ENCODE data around the gene TNRC6B. TPM values are rescaled to one million over a fixed set of nuclear protein-coding genes. Genes with fewer than 3 reads are reported as not detected.
A peak's percentile ranks its signal among the peaks of the same experiment; 100 is the strongest.

TNRC6B gene
- total and polyA plus RNA-seq, 8 donors, result 13.7 to 40.7 (median 15.7) TPM

DNA sequence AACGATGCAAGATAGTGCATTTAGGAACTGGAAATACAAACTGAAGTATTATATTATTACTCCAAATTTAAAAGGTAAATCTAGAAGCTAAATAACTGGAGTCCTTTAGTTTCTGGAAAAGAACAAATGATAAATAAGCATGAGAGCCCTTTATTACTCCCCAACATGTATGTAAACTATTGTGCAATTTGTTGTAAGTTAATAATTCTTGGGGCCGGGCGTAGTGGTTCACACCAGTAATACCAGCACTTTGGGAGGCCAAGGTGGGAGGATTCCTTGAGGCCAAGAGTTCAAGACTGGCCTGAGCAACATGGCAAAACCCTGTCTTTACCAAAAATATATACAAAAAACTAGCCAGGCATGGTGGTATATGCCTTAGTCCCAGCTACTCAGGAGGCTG, 203.7 kb downstream of the TNRC6B start:
- TF ChIP-seq, protein P1, sequence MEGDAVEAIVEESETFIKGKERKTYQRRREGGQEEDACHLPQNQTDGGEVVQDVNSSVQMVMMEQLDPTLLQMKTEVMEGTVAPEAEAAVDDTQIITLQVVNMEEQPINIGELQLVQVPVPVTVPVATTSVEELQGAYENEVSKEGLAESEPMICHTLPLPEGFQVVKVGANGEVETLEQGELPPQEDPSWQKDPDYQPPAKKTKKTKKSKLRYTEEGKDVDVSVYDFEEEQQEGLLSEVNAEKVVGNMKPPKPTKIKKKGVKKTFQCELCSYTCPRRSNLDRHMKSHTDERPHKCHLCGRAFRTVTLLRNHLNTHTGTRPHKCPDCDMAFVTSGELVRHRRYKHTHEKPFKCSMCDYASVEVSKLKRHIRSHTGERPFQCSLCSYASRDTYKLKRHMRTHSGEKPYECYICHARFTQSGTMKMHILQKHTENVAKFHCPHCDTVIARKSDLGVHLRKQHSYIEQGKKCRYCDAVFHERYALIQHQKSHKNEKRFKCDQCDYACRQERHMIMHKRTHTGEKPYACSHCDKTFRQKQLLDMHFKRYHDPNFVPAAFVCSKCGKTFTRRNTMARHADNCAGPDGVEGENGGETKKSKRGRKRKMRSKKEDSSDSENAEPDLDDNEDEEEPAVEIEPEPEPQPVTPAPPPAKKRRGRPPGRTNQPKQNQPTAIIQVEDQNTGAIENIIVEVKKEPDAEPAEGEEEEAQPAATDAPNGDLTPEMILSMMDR (IDR thresholded peaks at IDR 0.05), result no peak

DNA sequence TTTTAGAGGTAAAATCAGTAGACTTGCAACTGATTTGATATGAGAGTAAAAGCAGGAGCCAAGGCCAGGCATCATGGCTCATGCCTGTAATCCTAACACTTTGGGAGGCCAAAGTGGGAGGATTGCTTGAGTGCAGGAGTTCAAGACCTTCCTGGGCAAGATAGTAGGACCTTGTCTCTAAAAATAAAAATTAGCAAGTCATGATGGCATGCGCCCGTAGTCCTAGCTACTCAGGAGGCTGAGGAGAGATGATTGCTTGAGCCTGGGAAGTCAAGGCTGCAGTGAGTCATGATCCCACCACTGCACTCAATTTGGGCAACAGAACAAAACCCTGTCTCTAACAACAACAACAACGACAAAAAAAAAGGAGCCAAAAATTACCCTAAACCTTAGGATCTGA, 206.2 kb downstream of the TNRC6B start:
- Histone ChIP-seq H3K36me3 (no peaks in the 10 kb centered on the region), H3K4me1 (peaks cover 0 to 42% of the 10 kb centered on the region in 2 donors), H3K9me3 (no peaks in the 10 kb centered on the region), H3K4me3 (no peak overlapping the region), H3K27me3 (no peaks in the 10 kb centered on the region), H3K27ac (no peak overlapping the region)
- DNase-seq (no peak), ATAC-seq (no peak)
- intact Hi-C loops (cut with DNase I), result no loop called here
- TF ChIP-seq, protein P1 (IDR thresholded peaks at IDR 0.05), result no peak

More for the DNA sequence above, 203.7 kb downstream of the TNRC6B start:
- intact Hi-C loops (cut with DNase I), result no loop called here
- H3K4me3 ChIP-seq, result no peak overlapping the region
- DNase-seq, result no peak
- no peaks in the 10 kb centered on the region for H3K36me3 ChIP-seq
- H3K27ac ChIP-seq, result no peak overlapping the region
- H3K27me3 ChIP-seq, result no peaks in the 10 kb centered on the region
- peaks cover 0 to 37% of the 10 kb centered on the region in 2 donors for H3K4me1 ChIP-seq
- no peaks in the 10 kb centered on the region for H3K9me3 ChIP-seq
- ATAC-seq, result no peak

DNA sequence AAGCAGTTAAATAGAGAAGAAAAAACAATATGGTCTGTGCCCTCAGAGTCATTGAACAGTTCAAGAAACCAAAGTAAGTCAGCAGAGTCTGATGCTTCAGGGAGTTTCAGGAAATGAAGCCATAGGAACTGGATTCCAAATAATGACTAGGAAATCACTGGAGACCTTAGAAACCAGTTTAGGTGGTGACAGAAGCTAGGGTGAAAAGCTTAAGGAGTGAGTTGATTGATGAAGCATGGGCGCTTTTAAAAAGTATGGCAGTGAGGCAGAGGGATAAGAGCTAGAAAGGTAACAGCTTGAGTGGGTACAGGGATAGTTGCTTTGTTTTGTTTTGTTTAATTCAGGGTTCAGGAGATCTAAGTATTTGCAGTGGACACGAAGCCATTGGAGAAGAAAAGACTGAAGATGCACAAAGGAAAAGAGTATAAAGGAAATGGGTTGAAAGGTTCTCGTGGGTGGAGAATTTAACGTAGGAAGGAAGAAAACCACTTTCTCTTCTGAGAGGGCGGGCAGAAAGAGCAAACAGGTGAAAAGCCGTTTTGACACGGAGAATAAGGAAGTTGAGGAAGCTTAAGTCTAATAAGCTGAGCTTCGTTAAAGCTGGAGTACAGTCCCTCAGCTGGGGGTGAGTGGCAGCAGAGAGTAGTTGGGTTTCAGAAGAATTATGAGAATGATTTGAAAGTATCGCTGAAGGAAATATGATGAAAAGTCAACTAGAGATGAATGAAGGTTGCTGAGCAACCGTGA, 207.5 kb downstream of the TNRC6B start:
- H3K27ac ChIP-seq, result peak overlapping the region; percentile 3 to 65
- ATAC-seq, result peak; percentile 57
- H3K27me3 ChIP-seq, result no peaks in the 10 kb centered on the region
- no peaks in the 10 kb centered on the region for H3K36me3 ChIP-seq
- TF ChIP-seq, protein P1 (IDR thresholded peaks at IDR 0.05), result no peak
- H3K4me3 ChIP-seq, result no peak overlapping the region
- no peaks in the 10 kb centered on the region for H3K9me3 ChIP-seq
- intact Hi-C loops (cut with DNase I), result no loop called here
- peaks cover 0 to 43% of the 10 kb centered on the region in 2 donors for H3K4me1 ChIP-seq
- DNase-seq, result no peak

Other genes with a start within 250 kb of the TNRC6B start
- gene TMA7B, start 217.5 kb upstream of the TNRC6B start, total RNA-seq, result under 1 TPM; 0.17 to 0.42 TPM
- under 1 TPM; 0.17 to 0.37 (median 0.24) TPM for gene TMA7B, start 217.5 kb upstream of the TNRC6B start, polyA plus RNA-seq (ENCODE audit: insufficient read length in 6 of 6)
- gene FAM83F, start 183.0 kb upstream of the TNRC6B start, total RNA-seq, result under 1 TPM; 0.64 to 0.73 TPM
- gene FAM83F, start 183.0 kb upstream of the TNRC6B start, polyA plus RNA-seq (ENCODE audit: insufficient read length in 6 of 6), result under 1 TPM; 0.15 to 0.40 (median 0.23) TPM
- gene ADSL, start 168.6 kb downstream of the TNRC6B start, total RNA-seq, result 10 to 100 TPM; 40.4 to 53.1 TPM
- gene ADSL, start 168.6 kb downstream of the TNRC6B start, polyA plus RNA-seq (ENCODE audit: insufficient read length in 6 of 6), result 100 to 1,000 TPM in 4 of 6 donors, 10 to 100 TPM in 2; 89.5 to 110 (median 104) TPM
- 10 to 100 TPM; 66.9 to 76.7 TPM for gene SGSM3, start 192.7 kb downstream of the TNRC6B start, total RNA-seq
- gene SGSM3, start 192.7 kb downstream of the TNRC6B start, polyA plus RNA-seq (ENCODE audit: insufficient read length in 6 of 6), result 10 to 100 TPM; 61.6 to 92.8 (median 72.5) TPM